Stomach (tissue), 4 donors: Measurements from ENCODE around the gene SUN3.

Experiments used
- CTCF ChIP-seq, 7 experiments: fragments of 450-650 bp in 4 of 7; fragments of 200-600 bp in 3 of 7; sonication (generic) in 3 of 7; IDR thresholded peaks; one replicate each; pipeline ENCODE4 v1.5.1; 2016 to 2019; ENCODE audit warnings: antibody characterized with exemption in 7 of 7, control low read depth in 2 of 7, mild to moderate bottlenecking in 1 of 7
- EP300 ChIP-seq: sonication (generic); formaldehyde crosslinking; IDR thresholded peaks from one replicate; pipeline ENCODE4 v1.6.1; 2017; ENCODE audit warnings: antibody characterized with exemption
- POLR2AphosphoS5 ChIP-seq, 3 donors: sonication (generic); formaldehyde crosslinking; IDR thresholded peaks; one replicate each; pipeline ENCODE4 v1.6.1; 2016; ENCODE audit warnings: antibody characterized with exemption in 3 of 3

GRCh38 chr7:47979832-47980181 lies 49.1 kb downstream of the SUN3 start:
- TF ChIP-seq POLR2AphosphoS5 (IDR thresholded peaks at IDR 0.05) (no peak), EP300 (no peak), CTCF (IDR thresholded peaks at IDR 0.05) (no peak)
